Activated CD4-positive, alpha-beta T cell treated with anti-CD3 and anti-CD28 coated beads, Interleukin-2, amount 50 U/mL, for 1 hour (primary cell): ENCODE data around the gene ZNF548.

Experiments
- DNase-seq: peaks from one replicate; pipeline ENCODE4 v3.0.0-alpha.2; 2020

The ZNF548 gene

GRCh38 chr19:57403737-57404563, 14.3 kb downstream of the ZNF548 start:
- no peak for DNase-seq

- DNase-seq, result peak; percentile 70
These were observed 17.0 kb downstream of the ZNF548 start for GRCh38 chr19:57406516-57407123.

GRCh38 chr19:57410877-57411671, 21.4 kb downstream of the ZNF548 start, which contains the start of gene ZNF17:
Gene ZNF17 (plus strand): TSS chr19:57411161. CDS start chr19:57413616, 2,455 bp downstream.
- peak; percentile 91 for DNase-seq

GRCh38 chr19:57419439-57419838, 29.8 kb downstream of the ZNF548 start:
- no peak for DNase-seq

DNA sequence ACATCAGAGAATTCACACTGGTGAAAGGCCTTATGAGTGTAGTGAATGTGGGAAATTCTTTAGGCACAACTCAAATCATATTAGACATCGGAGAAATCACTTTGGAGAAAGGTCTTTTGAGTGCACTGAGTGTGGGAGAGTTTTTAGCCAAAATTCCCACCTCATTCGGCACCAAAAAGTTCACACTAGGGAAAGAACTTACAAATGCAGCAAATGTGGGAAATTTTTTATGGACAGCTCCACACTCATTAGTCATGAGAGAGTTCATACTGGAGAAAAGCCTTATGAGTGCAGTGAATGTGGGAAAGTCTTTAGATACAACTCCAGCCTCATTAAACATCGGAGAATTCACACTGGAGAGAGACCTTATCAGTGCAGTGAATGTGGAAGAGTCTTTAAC, 31.4 kb downstream of the ZNF548 start:
- DNase-seq, result no peak

DNA sequence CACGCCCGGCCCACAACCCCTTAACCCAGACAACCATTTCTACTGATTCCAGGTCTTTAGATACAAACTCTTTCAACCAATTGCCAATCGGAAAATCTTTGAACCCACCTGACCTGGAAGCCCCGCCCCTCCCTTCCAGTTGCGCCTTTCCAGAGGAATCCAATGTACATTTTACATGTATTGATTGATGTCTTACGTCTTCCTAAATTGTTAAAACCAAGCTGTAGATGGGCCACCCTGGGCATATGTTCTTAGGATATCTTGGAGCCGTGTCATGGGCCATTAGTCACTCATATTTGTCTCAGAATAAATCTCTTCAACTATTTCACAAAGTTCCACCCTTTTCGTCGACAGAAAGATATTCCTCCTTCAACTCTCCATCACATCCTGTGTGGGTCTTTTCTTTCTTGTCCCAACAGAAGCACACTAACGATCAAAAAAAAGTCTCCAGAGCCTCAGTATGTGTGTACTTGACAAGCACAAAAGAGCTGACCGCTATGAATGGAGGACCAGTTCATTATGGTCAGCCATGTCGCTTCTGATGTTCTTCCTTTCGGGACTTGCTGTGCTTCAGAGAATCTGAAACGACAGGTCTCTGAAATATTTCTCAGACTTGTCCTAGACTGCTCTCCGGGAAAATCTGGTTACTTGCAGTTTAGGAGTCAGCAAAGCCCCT, 44.9 kb downstream of the ZNF548 start:
- DNase-seq, result no peak

DNA sequence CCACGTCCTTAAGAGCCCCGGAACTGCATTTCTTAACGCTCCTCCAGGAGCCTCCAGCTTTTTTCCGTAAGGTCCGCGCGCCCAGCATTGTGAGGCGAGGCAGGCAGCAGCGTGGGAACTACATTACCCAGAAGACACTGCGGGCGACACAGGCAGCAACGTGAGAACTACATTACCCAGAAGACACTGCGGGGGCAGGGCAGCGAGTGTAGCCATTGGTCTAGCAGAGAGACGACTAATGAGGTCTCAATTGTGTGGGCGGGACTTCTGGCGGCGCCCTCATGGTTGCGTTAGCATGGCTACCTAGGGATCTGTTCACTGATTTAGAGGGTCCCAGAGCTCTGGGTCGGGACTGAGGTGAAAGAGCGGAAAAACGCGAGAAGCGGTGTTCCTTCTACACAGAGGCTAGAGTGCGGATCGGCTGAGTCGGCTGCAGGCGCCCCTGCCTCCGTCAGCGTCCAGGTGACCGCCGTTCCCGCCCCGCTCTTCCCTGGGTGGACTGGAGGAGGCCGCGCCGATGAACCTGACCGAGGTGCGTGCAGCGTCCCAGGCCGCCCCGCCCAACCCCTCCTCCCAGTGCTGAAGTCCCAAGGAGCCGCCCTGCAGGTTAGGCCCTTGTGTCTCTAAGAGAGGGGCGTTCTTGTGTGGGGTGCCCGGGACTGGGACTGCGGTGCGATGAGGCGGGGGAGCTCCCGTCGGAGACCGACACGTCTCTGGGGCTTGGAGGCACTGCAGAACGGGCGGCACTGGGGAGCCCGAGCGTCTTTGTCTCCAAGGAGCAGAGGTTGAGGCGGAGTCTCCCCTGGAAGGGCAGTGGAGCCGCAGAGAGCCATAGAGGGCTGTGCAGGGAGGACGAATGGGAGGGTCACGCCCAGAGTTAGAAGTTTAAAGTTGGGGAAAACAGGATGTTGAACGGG, 45.7 kb downstream of the ZNF548 start, which contains the start of gene ZNF749:
ZNF749 (plus strand) TSS at position 264 of the 917 bp plus-strand sequence; CDS start at position 518, 254 bp downstream.
- DNase-seq, result peak; percentile 96

DNA sequence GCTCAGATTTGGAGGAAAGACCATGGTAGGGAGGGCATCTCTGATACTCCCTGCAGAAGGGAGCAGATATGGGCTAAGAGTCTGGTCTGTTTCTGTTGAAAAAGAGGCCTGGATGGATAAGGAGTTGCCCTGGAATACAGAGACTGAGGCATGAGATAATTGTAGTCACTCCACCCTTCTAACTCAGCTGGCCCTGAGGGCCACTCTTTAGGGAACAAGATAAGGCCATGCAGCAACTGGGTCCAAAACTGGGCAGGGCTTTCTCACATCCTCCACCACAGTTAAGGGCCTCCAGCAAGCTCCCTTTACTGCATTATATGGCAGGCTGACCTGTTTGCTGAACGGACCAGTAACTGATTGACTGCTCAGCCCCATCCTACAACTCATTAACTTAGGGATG, 46.8 kb downstream of the ZNF548 start:
- DNase-seq, result no peak

DNA sequence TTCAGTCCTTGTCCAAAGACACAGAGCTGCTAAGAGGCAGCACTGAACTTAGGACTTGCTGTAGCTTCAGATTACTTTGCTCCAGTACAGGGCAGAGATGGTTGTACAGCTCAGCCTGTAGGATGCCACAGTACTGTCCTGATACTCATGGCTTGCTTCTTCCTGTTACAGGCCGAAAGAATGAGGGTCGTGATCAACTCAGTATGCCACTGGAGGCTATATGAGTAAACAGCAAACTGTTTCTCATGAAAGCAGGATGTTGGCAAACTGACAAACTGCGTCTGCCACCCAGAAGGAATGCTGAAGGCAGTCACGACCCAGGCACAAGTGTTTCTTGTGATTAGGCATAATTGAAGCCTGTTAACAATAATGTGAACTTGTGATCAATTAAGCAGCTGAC, 48.3 kb downstream of the ZNF548 start:
- DNase-seq, result no peak

DNA sequence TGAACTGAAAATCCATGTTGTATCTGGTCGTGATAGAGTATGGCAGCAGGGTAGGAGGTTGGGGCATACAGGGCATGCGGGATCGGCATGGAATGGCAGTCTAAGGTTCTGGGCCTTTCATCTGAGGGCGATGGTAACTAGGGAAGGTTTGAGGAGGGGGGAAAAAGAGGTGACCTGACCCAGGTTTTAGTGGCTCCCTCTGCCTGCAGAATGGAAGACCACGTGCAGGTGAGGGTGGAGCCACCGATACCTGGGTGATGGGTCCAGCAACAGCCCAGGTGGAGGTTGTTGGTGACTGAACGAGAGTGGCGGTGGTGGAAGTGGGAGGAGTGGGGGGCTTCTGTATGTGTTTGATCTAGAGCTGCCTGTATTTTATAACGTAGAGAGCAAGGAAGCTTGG, 49.3 kb downstream of the ZNF548 start:
- no peak for DNase-seq

- no peak for DNase-seq
These were observed 52.5 kb downstream of the ZNF548 start for GRCh38 chr19:57441979-57442752.

- DNase-seq, result no peak
These were observed 53.6 kb downstream of the ZNF548 start for GRCh38 chr19:57443121-57443696.

DNA sequence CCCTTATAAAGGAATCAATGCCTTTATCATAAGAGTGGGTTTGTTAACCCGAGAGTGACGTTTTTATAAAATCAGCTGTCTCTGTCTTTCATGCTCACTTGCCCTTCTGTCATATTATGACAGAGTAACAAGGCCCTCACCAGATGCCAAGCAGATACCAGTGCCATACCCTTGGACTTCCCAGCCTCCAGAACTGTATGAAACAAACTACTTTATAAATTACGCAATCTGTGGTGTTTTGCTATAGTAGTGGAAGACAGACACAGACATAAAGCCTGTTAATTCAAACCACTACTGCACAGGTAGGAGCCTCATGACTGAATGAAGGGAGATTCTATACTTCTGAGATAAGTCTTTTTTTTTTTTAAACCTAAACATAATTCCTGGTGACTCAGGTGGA, 62.7 kb downstream of the ZNF548 start:
- DNase-seq, result no peak
